ENCODE results near the gene LIX1.

Gene LIX1

DNA sequence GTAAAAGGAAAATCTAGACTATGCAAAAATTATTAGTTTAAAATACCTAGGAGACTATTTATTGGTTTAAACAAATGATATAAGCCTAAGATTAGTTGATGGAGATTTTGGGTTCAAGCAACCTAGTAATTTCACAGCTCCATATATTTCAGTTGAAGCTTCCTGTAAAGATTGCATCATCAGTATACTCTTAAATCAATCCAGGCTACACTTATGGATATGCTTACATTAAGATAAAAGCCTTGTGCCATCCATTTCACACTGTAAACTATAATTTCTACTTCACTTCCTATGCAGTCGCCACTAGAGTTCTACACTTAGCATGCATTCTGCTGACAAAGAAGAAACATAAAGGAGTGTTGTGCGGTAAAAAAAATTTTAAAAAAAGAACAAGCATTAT is 7.3 kb upstream of the LIX1 start:
- no peak overlapping the region for H3K4ac ChIP-seq (ENCODE audit: low read depth in 1 of 2, low read length in 2 of 2)
- H2BK5ac ChIP-seq (ENCODE audit: low read depth, low read length, poor library complexity, severe bottlenecking): no peak overlapping the region
- H3K27ac ChIP-seq (ENCODE audit: low read length, poor library complexity, severe bottlenecking): no peak overlapping the region
- H4K91ac ChIP-seq (ENCODE audit: low read length): no peak overlapping the region
- no peak overlapping the region for H2AFZ ChIP-seq (ENCODE audit: low read depth, low read length)
- H3K9ac ChIP-seq (ENCODE audit: low read length): no peak overlapping the region
- H3K4me3 ChIP-seq (ENCODE audit: insufficient read depth in 1 of 2, low read depth in 1 of 2, low read length in 2 of 2): no peak overlapping the region
- no peak overlapping the region for H2AK5ac ChIP-seq (ENCODE audit: low read length, severe bottlenecking)
- H2BK15ac ChIP-seq (ENCODE audit: low read depth, poor library complexity, severe bottlenecking): no peak overlapping the region
- no peaks in the 10 kb centered on the region for H3K36me3 ChIP-seq (ENCODE audit: control insufficient read depth in 1 of 2, insufficient read depth in 2 of 2, low read depth in 1 of 2, low read length in 2 of 2)
- no peak overlapping the region for H2BK12ac ChIP-seq (ENCODE audit: low read length in 2 of 2)
- no peak overlapping the region for H2BK120ac ChIP-seq (ENCODE audit: low read depth, low read length)
- no peak overlapping the region for H3K14ac ChIP-seq (ENCODE audit: low read length in 2 of 2)
- no peak overlapping the region for H3K18ac ChIP-seq (ENCODE audit: low read depth in 1 of 2, low read length in 2 of 2)
- no peaks in the 10 kb centered on the region for H3K4me1 ChIP-seq (ENCODE audit: control insufficient read depth, insufficient read depth, low read depth, low read length)
- H3K79me1 ChIP-seq (replicated peaks; ENCODE audit: low read length, poor library complexity, severe bottlenecking): no peaks in the 10 kb centered on the region
- no CpG with 5 or more reads among the region's 2 CpGs for WGBS
- no peaks in the 10 kb centered on the region for H3K9me3 ChIP-seq (ENCODE audit: control insufficient read depth, low read length)
- no peak for DNase-seq
- H3K23ac ChIP-seq (ENCODE audit: low read length in 2 of 2): no peak overlapping the region
- H4K8ac ChIP-seq (ENCODE audit: low read length): no peak overlapping the region
- no peaks in the 10 kb centered on the region for H3K27me3 ChIP-seq (ENCODE audit: control insufficient read depth in 1 of 2, insufficient read depth in 1 of 2, low read length in 2 of 2)
- H3K4me2 ChIP-seq (ENCODE audit: low read length, poor library complexity, severe bottlenecking): no peak overlapping the region

DNA sequence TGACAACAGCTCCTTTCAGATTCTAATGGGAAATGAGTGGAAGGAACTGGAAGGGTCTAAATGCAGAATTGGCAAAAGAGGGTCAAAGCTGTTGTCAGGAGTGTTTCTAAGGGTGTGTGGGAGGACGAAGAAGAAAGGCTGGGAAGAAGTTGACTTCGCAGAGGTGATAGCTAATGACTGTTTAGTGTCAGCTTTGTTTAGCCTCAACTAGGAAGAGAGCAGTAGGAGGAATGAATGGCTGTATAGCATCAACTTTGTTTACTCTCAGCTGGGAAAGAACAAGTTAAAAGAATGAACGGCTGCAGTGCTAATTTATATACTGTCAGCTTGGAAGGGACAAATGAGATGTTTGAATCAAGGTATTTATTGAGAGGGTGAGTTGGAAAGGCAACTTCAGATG is 5.9 kb upstream of the LIX1 start:
- H2BK12ac ChIP-seq (ENCODE audit: low read length in 2 of 2): no peak overlapping the region
- H2BK120ac ChIP-seq (ENCODE audit: low read depth, low read length): no peak overlapping the region
- no peak overlapping the region for H3K4ac ChIP-seq (ENCODE audit: low read depth in 1 of 2, low read length in 2 of 2)
- H2AK5ac ChIP-seq (ENCODE audit: low read length, severe bottlenecking): no peak overlapping the region
- no peak overlapping the region for H2BK5ac ChIP-seq (ENCODE audit: low read depth, low read length, poor library complexity, severe bottlenecking)
- no peaks in the 10 kb centered on the region for H3K4me1 ChIP-seq (ENCODE audit: control insufficient read depth, insufficient read depth, low read depth, low read length)
- no peaks in the 10 kb centered on the region for H3K9me3 ChIP-seq (ENCODE audit: control insufficient read depth, low read length)
- H4K8ac ChIP-seq (ENCODE audit: low read length): no peak overlapping the region
- H4K91ac ChIP-seq (ENCODE audit: low read length): no peak overlapping the region
- no peak overlapping the region for H2BK15ac ChIP-seq (ENCODE audit: low read depth, poor library complexity, severe bottlenecking)
- no peaks in the 10 kb centered on the region for H3K79me1 ChIP-seq (replicated peaks; ENCODE audit: low read length, poor library complexity, severe bottlenecking)
- H3K36me3 ChIP-seq (ENCODE audit: control insufficient read depth in 1 of 2, insufficient read depth in 2 of 2, low read depth in 1 of 2, low read length in 2 of 2): no peaks in the 10 kb centered on the region
- H3K27me3 ChIP-seq (ENCODE audit: control insufficient read depth in 1 of 2, insufficient read depth in 1 of 2, low read length in 2 of 2): no peaks in the 10 kb centered on the region
- DNase-seq: no peak
- no peak overlapping the region for H3K9ac ChIP-seq (ENCODE audit: low read length)
- H3K23ac ChIP-seq (ENCODE audit: low read length in 2 of 2): no peak overlapping the region
- no peak overlapping the region for H3K18ac ChIP-seq (ENCODE audit: low read depth in 1 of 2, low read length in 2 of 2)
- H3K27ac ChIP-seq (ENCODE audit: low read length, poor library complexity, severe bottlenecking): no peak overlapping the region
- no peak overlapping the region for H3K4me3 ChIP-seq (ENCODE audit: insufficient read depth in 1 of 2, low read depth in 1 of 2, low read length in 2 of 2)
- no peak overlapping the region for H3K4me2 ChIP-seq (ENCODE audit: low read length, poor library complexity, severe bottlenecking)
- no peak overlapping the region for H2AFZ ChIP-seq (ENCODE audit: low read depth, low read length)
- no peak overlapping the region for H3K14ac ChIP-seq (ENCODE audit: low read length in 2 of 2)
- WGBS: 11% methylated on average over 3 of the region's 3 CpGs

DNA sequence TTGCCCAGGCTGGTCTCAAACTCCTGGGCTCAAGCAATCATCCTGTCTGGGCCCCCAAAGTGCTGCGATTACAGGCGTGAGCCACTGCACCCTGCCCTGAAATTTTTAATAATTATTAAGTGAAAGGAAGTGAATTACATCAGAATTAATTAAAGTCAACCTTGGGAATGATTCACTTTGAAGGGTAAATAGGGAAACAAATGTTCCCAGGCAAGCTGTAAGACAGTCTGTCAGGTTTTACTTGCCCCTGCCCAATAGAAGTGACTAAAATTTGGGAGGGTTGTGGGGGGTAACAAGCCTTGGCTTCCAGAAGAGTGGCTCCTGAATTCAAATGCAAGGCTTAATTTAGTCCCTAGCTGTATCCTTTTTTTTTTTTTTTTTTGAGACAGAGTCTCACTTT is 1.3 kb upstream of the LIX1 start:
- Histone ChIP-seq H2BK5ac (ENCODE audit: low read depth, low read length, poor library complexity, severe bottlenecking) (no peak overlapping the region), H2BK15ac (ENCODE audit: low read depth, poor library complexity, severe bottlenecking) (no peak overlapping the region), H2AK5ac (ENCODE audit: low read length, severe bottlenecking) (no peak overlapping the region), H3K4me2 (ENCODE audit: low read length, poor library complexity, severe bottlenecking) (no peak overlapping the region), H3K4me1 (ENCODE audit: control insufficient read depth, insufficient read depth, low read depth, low read length) (no peaks in the 10 kb centered on the region), H3K18ac (ENCODE audit: low read depth in 1 of 2, low read length in 2 of 2) (no peak overlapping the region), H3K79me1 (replicated peaks; ENCODE audit: low read length, poor library complexity, severe bottlenecking) (no peaks in the 10 kb centered on the region), H3K23ac (ENCODE audit: low read length in 2 of 2) (no peak overlapping the region), H3K4me3 (ENCODE audit: insufficient read depth in 1 of 2, low read depth in 1 of 2, low read length in 2 of 2) (no peak overlapping the region), H3K9ac (ENCODE audit: low read length) (no peak overlapping the region), H3K14ac (ENCODE audit: low read length in 2 of 2) (no peak overlapping the region), H3K9me3 (ENCODE audit: control insufficient read depth, low read length) (no peaks in the 10 kb centered on the region), H2BK120ac (ENCODE audit: low read depth, low read length) (no peak overlapping the region), H4K91ac (ENCODE audit: low read length) (no peak overlapping the region), H3K27me3 (ENCODE audit: control insufficient read depth in 1 of 2, insufficient read depth in 1 of 2, low read length in 2 of 2) (peaks cover 0 to 12% of the 10 kb centered on the region in 2 experiments), H4K8ac (ENCODE audit: low read length) (no peak overlapping the region), H2AFZ (ENCODE audit: low read depth, low read length) (no peak overlapping the region), H3K4ac (ENCODE audit: low read depth in 1 of 2, low read length in 2 of 2) (no peak overlapping the region), H3K36me3 (ENCODE audit: control insufficient read depth in 1 of 2, insufficient read depth in 2 of 2, low read depth in 1 of 2, low read length in 2 of 2) (no peaks in the 10 kb centered on the region), H3K27ac (ENCODE audit: low read length, poor library complexity, severe bottlenecking) (no peak overlapping the region), H2BK12ac (ENCODE audit: low read length in 2 of 2) (no peak overlapping the region)
- no peak for DNase-seq
- 100% methylated on average over 2 of the region's 2 CpGs for WGBS

DNA sequence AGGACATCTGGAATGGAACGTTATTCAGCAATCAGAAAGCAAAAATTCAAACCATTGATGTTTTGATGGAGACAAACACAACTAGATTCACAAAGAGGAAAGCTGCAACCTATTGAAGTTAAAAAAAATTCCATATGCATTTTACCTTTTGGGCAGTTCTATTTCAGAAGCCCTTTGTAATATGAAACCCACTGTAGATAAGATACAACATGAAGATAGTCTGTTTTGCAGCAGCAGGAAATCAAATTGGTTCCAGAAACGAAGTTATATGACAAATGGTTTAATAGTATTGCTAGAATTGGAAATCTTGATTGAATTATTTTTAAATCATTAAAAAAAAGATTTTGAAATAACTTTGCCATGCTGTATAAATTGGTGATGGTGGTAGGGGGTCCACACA is 872 bp downstream of the LIX1 start:
- H2AK5ac ChIP-seq (ENCODE audit: low read length, severe bottlenecking): no peak overlapping the region
- no peak overlapping the region for H4K8ac ChIP-seq (ENCODE audit: low read length)
- H3K79me1 ChIP-seq (replicated peaks; ENCODE audit: low read length, poor library complexity, severe bottlenecking): no peaks in the 10 kb centered on the region
- H3K9ac ChIP-seq (ENCODE audit: low read length): no peak overlapping the region
- H3K4me3 ChIP-seq (ENCODE audit: insufficient read depth in 1 of 2, low read depth in 1 of 2, low read length in 2 of 2): no peak overlapping the region
- peaks cover 0 to 12% of the 10 kb centered on the region in 2 experiments for H3K27me3 ChIP-seq (ENCODE audit: control insufficient read depth in 1 of 2, insufficient read depth in 1 of 2, low read length in 2 of 2)
- no CpG with 5 or more reads among the region's 2 CpGs for WGBS
- H3K9me3 ChIP-seq (ENCODE audit: control insufficient read depth, low read length): no peaks in the 10 kb centered on the region
- no peaks in the 10 kb centered on the region for H3K4me1 ChIP-seq (ENCODE audit: control insufficient read depth, insufficient read depth, low read depth, low read length)
- no peak overlapping the region for H2BK120ac ChIP-seq (ENCODE audit: low read depth, low read length)
- no peak overlapping the region for H3K18ac ChIP-seq (ENCODE audit: low read depth in 1 of 2, low read length in 2 of 2)
- no peak overlapping the region for H3K4me2 ChIP-seq (ENCODE audit: low read length, poor library complexity, severe bottlenecking)
- no peak overlapping the region for H4K91ac ChIP-seq (ENCODE audit: low read length)
- no peak overlapping the region for H2AFZ ChIP-seq (ENCODE audit: low read depth, low read length)
- no peak overlapping the region for H2BK5ac ChIP-seq (ENCODE audit: low read depth, low read length, poor library complexity, severe bottlenecking)
- H2BK12ac ChIP-seq (ENCODE audit: low read length in 2 of 2): no peak overlapping the region
- H3K14ac ChIP-seq (ENCODE audit: low read length in 2 of 2): no peak overlapping the region
- no peaks in the 10 kb centered on the region for H3K36me3 ChIP-seq (ENCODE audit: control insufficient read depth in 1 of 2, insufficient read depth in 2 of 2, low read depth in 1 of 2, low read length in 2 of 2)
- DNase-seq: no peak
- no peak overlapping the region for H3K4ac ChIP-seq (ENCODE audit: low read depth in 1 of 2, low read length in 2 of 2)
- H3K23ac ChIP-seq (ENCODE audit: low read length in 2 of 2): no peak overlapping the region
- H3K27ac ChIP-seq (ENCODE audit: low read length, poor library complexity, severe bottlenecking): no peak overlapping the region
- no peak overlapping the region for H2BK15ac ChIP-seq (ENCODE audit: low read depth, poor library complexity, severe bottlenecking)
